GM21423 (cell line): ENCODE results near the gene CLMN.

Experiments used
- ATAC-seq: cut with Tn5 transposase; IDR thresholded peaks from one replicate; pipeline ENCODE4 v1.9.1; 2021; ENCODE audit warnings: mild to moderate bottlenecking, moderate library complexity; ENCODE audit not compliant: unreplicated experiment

The CLMN gene

GRCh38 chr14:95250140-95250769, 69.5 kb downstream of the CLMN start:
- no peak for ATAC-seq

- ATAC-seq, result no peak
Observed at GRCh38 chr14:95248432-95248831, 71.3 kb downstream of the CLMN start.

GRCh38 chr14:95246870-95247269, 72.8 kb downstream of the CLMN start:
- no peak for ATAC-seq

- ATAC-seq, result no peak
Observed at GRCh38 chr14:95245334-95245733, 74.4 kb downstream of the CLMN start.

- no peak for ATAC-seq
Observed at GRCh38 chr14:95244587-95244986, 75.1 kb downstream of the CLMN start.

GRCh38 chr14:95242870-95243269, 76.8 kb downstream of the CLMN start:
- ATAC-seq, result no peak

- ATAC-seq, result no peak
Observed at GRCh38 chr14:95240859-95241813, 78.6 kb downstream of the CLMN start.

- ATAC-seq, result no peak
Observed at GRCh38 chr14:95238487-95239298, 81.0 kb downstream of the CLMN start.

GRCh38 chr14:95237958-95238340, 81.8 kb downstream of the CLMN start:
- no peak for ATAC-seq

GRCh38 chr14:95237121-95237957, 82.4 kb downstream of the CLMN start:
- ATAC-seq, result no peak

- no peak for ATAC-seq
Observed at GRCh38 chr14:95236221-95236620, 83.5 kb downstream of the CLMN start.

GRCh38 chr14:95235767-95236166, 83.9 kb downstream of the CLMN start:
- ATAC-seq, result no peak

- ATAC-seq, result no peak
Observed at GRCh38 chr14:95235351-95235750, 84.4 kb downstream of the CLMN start.

GRCh38 chr14:95234426-95234825, 85.3 kb downstream of the CLMN start:
- no peak for ATAC-seq

- ATAC-seq, result peak; percentile 97
Observed at GRCh38 chr14:95233702-95234241, 85.9 kb downstream of the CLMN start.

- no peak for ATAC-seq
Observed at GRCh38 chr14:95232894-95233584, 86.7 kb downstream of the CLMN start.

GRCh38 chr14:95231966-95232633, 87.6 kb downstream of the CLMN start:
- ATAC-seq, result no peak

GRCh38 chr14:95229749-95230148, 90.0 kb downstream of the CLMN start:
- ATAC-seq, result no peak

- no peak for ATAC-seq
Observed at GRCh38 chr14:95228240-95228639, 91.5 kb downstream of the CLMN start.
